Activated CD4-positive, alpha-beta T cell treated with anti-CD3 and anti-CD28 coated beads, Interleukin-2, Interleukin-6, amounts not matched to agents 100 ng/mL and 50 ng/mL, durations not matched to agents 16 hours and 8 hours (primary cell): Measurements from ENCODE around the gene PKP3.
"Not testable (repeated sequence)": the region's sequence is repeated elsewhere in the genome, so short reads cannot be mapped to it uniquely, and the experiment has no call there.

Source experiments
- DNase-seq: peaks from one replicate; pipeline ENCODE4 v3.0.0-alpha.2; 2020

Gene PKP3, protein sequence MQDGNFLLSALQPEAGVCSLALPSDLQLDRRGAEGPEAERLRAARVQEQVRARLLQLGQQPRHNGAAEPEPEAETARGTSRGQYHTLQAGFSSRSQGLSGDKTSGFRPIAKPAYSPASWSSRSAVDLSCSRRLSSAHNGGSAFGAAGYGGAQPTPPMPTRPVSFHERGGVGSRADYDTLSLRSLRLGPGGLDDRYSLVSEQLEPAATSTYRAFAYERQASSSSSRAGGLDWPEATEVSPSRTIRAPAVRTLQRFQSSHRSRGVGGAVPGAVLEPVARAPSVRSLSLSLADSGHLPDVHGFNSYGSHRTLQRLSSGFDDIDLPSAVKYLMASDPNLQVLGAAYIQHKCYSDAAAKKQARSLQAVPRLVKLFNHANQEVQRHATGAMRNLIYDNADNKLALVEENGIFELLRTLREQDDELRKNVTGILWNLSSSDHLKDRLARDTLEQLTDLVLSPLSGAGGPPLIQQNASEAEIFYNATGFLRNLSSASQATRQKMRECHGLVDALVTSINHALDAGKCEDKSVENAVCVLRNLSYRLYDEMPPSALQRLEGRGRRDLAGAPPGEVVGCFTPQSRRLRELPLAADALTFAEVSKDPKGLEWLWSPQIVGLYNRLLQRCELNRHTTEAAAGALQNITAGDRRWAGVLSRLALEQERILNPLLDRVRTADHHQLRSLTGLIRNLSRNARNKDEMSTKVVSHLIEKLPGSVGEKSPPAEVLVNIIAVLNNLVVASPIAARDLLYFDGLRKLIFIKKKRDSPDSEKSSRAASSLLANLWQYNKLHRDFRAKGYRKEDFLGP

GRCh38 chr11:394034-394857 is at the start of gene PKP3:
TSS of gene PKP3 (plus strand) at chr11:394209. CDS start at chr11:394293, 84 bp downstream.
- DNase-seq = no peak

DNA sequence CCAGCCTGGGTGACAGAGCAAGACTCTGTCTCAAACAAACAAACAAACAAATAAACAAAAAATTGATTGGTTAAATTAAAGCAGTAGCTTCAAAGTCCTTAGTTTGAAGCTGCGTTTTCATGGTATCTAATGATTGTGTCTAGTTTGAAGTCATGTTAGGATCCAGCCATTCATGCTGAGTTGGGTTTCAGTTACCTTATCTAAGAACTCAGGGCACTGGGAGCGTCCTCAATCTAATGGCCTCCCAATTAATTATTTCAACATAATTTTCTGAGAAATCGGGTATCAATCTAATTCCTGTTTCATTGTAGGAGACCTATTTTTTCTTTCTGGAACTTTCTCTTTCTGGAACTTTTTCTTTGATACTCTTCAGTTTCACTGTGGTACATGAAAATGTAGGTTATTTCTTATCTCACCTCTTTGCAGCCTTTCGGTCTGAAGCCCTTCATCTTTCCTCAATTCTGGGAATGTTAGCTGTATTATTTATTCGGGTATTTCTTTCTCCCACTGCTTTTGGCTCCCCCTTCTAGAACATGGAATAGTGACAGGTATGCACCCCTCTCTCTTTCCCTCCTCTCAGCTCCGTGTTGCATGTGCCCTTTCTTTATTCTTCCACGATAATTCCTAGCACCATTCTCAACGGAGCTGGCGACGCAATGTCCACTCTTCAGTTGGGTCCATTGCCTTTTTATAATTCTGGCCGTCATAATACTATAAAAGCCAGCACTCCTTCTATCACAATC is 49.0 kb upstream of the PKP3 start:
- no peak for DNase-seq

GRCh38 chr11:346529-346928 is 47.5 kb upstream of the PKP3 start:
- no peak for DNase-seq

- DNase-seq = not testable (repeated sequence)
Measured at GRCh38 chr11:349270-349954, 44.6 kb upstream of the PKP3 start.

DNA sequence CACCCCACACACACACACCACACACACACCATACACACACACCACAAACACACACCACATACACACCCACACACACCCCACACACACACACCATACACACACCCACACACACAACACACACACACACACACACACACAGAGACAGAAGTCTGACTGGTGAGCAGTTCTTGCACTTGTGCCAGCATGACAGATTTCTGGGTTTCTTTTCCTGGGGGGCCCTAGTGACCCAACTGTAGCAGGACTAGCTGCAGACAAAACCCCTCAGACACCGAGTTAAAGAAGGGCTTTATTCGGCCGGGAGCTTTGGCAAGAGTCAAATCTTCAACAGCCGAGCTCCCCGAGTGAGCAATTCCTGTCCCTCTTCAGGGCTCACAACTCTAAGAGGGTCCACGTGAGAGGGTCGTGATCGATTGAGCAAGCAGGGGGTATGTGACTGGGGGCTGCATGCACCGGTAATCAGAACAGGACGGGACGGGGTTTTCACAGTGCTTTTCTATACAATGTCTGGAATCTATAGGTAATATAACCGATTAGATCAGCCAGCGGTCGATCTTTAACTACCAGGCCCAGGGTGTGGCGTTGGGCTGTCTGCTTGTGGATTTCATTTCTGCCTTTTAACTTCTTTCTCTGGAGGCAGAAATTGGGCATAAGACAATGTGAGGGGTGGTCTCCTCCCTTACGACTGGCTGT is 43.8 kb upstream of the PKP3 start:
- DNase-seq = not testable (repeated sequence)

DNA sequence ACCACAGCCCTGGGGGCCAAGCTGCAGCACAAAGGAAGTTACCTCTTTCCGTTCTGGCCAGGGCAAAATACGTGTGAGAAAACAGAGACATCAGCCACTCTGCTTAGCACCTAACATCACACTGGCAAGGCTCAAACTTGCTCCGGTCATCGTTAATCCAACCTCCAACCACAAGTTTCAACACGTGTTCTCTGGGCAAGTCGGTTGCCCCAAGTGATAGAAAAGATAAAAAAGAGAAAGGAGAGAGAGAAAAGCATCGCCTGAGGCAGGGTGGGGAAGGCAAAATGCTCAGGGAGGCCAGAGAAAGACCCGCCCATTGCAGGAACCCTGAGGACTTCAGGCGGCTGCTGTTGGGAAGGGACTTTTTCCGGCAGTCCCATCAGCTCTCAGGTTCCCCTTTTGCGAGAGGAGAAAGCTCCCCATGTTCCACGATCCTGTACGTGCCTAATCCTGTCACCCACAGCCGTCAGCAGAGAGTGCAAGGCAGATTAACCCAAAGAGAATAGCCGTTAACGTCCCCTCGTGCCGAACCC is 43.2 kb upstream of the PKP3 start:
- DNase-seq = peak; percentile 28

GRCh38 chr11:351411-351810 is 42.6 kb upstream of the PKP3 start:
- no peak for DNase-seq

- no peak for DNase-seq
Measured at GRCh38 chr11:352456-353031, 41.5 kb upstream of the PKP3 start.

- DNase-seq = no peak
Measured at GRCh38 chr11:353179-353873, 40.7 kb upstream of the PKP3 start.

- DNase-seq = peak; percentile 85
Measured at GRCh38 chr11:355581-356458, 38.2 kb upstream of the PKP3 start.

- DNase-seq = no peak
Measured at GRCh38 chr11:356610-357009, 37.4 kb upstream of the PKP3 start.

DNA sequence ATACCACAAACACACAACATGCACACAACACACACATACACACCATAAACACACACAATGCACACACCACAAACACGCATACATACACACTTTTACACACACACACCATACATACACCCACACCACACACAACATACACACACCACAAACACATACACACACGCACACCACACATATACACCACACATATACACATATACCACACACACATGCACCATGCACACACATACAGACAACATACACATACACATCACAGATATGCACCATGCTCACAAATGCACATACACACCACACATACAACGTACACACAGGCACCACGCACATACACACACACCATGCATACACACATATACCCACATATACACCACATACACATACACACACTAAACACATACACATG is 36.4 kb upstream of the PKP3 start:
- no peak for DNase-seq

DNA sequence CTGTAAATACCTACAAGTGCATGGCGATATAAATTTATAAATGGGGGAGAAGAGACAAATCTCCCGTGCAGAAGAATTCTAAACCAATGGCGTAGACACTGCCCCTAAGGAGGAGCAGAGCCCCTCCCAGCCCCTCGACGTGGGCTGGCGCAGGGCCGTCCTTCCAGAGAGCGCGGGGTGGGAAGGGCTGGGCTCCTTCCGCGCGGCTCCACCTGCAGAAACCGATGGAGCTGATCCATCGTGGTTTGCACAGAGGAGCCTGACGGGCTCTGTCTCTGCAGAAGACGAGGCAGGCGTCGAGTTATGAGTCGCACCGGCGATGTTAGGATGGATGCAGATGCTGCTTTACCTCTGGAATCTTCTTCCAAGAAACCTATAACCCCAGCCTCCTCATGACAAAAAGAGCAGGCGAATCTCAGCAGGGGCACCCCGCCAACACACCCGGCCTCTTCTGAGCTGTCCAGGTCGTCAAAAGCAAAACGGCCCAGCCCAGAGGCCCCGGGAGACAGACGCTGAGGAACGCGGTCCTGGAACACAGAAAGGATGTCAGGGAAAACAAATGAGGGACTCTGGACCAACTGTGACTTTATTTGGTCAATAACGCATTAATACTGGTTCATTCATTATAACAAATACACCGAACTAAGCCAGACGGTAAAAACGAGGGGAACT is 35.7 kb upstream of the PKP3 start:
- DNase-seq = no peak

DNA sequence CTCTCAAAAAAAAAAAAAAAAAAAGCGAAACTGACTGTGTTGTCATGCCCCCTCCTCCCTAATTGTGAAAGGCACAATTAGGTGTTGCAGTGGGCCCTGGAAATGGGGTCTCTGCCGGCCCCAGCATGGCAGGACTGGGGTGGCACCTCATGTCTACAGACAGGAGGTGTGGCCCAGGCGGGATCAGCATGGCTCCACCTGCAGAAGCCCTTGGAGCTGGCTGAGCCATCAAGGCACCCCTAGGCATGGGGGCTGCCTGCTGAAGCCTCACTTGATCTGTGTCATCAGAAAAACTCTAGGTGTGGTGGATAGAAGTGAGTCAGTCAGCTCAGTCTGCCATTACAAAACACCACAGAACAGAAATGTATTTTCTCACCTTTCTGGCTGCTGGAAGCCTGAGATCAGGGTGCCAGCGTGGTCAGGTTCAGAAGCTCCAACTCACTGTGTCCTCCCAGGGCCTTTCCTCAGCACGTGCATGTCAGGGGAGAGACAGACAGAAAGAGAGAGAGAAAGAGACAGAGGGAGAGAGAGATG is 34.8 kb upstream of the PKP3 start:
- DNase-seq = peak; percentile 48

- no peak for DNase-seq
Measured at GRCh38 chr11:360326-361280, 33.4 kb upstream of the PKP3 start.

- no peak for DNase-seq
Measured at GRCh38 chr11:362642-363442, 31.2 kb upstream of the PKP3 start.
